GM19025 (cell line): Measurements from ENCODE around the gene NT5C3A.
"Not testable (repeated sequence)": the region's sequence is repeated elsewhere in the genome, so short reads cannot be mapped to it uniquely, and the experiment has no call there.

Source experiments
- ATAC-seq: cut with Tn5 transposase; IDR thresholded peaks from one replicate; pipeline ENCODE4 v1.9.1; 2021; ENCODE audit warnings: mild to moderate bottlenecking, low read depth, moderate library complexity; ENCODE audit not compliant: unreplicated experiment

NT5C3A gene

DNA sequence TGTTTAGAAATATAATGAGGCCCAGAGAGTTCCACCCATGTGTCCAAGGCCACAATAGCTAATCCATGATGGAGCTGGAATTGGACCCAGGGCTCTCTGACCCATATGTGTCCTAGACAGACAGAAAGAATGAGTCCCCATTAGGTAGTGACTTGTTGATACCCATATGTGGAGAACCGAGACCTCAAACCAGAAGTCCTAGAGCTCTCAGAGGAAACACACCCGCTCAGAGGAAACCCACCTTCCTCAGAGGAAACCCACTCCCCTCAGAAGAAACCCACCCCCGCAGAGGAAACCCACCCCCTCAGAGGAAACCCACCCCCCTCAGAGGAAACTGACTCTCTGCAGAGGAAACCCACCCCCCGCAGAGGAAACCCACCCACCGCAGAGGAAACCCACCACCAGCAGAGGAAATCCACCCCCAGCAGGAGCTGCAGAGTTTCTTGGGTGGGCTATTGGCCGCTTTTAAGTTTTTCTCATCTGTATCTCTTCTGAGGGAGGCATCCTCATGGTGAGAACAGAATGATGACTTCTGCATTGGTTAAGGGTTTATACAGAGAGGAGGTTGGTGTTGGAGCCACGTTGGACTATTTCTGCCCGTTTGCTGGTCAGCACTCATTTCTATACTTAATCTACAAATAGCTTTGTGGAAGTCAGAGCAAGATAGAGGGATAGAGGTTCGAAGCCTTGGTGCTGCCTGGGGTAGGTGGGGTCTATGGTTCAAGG lies 70.4 kb downstream of the NT5C3A start:
- not testable (repeated sequence) for ATAC-seq

DNA sequence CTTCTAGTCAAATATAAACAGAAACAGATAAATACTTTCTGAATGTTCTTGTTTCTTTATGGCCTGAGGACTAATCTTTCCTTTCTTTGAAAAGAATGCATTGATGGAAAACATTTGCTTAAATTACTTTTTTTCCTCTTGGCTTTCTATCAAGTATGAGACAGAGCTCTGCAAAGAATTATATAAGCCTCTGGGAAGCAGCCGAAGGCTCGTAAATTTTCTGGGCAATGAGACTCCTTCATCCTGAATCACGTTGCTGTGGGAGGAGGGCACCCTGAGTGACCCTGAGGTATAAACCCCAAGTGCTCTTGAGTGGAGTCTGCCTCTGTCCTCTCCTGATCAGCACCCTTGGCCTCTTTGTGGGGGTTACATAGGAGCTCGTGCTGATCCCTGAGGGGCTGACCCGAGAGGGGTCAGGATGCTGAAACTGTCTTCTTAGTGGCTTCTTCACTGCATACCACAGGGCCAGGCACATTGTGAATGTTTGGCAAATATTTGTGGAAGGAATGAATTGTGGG lies 71.4 kb downstream of the NT5C3A start:
- not testable (repeated sequence) for ATAC-seq

DNA sequence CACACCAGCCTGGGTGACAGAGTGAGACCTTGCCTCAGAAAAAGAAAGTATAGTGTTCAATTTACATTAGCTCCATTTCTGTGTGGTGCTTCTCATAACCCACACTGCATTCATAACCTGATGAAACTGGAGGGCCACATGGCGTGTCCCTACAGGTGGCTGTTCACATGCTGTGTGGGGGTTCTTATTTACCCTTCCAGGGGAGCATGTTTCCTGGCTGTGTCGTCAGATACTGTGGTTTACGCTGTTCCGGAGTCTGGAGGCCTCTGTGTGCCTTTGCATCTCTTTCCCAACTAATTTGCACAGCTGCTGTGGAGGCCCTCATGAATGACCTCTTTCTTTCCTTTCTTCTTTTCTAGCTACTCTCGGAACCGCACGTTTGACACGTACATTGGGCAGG lies 74.4 kb downstream of the NT5C3A start:
- peak; percentile 64 for ATAC-seq

DNA sequence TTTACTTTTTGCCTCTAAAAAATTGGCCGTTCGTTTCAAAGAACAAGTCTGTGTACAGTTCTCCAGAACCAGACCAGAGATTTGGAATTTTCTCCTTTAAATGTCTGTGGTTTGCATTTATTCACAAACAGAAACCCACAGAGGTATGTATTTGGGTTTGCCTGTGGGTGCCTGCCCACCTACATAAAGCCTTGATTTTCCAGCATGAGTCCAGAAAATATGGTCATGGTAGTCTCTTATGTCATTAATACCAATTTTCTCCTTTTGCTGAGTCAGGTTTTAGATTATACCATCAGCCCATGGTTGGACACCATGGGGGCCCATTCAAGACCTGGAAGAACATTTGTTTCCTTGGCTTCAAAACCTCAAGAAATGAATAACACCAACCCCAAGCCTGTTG lies 82.7 kb downstream of the NT5C3A start:
- ATAC-seq, result not testable (repeated sequence)

DNA sequence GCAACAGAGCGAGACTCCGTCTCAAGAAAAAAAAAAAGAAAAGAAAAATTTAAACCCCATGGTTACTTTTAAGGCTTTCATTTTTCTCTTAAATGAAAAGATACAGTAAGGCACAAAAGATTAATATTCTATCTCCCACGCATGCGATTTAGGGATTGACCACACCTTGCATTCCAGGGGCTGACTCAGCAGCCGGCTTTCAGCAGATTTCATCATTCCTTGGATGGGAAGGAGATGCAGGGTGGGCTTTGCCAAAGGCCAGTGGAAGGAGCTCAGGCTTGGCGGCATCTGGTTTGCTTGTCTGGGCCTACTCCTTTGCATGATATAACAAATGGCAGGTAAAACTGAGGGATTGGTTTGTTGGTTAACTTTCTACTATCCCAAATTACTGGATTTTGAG lies 83.3 kb downstream of the NT5C3A start:
- not testable (repeated sequence) for ATAC-seq

DNA sequence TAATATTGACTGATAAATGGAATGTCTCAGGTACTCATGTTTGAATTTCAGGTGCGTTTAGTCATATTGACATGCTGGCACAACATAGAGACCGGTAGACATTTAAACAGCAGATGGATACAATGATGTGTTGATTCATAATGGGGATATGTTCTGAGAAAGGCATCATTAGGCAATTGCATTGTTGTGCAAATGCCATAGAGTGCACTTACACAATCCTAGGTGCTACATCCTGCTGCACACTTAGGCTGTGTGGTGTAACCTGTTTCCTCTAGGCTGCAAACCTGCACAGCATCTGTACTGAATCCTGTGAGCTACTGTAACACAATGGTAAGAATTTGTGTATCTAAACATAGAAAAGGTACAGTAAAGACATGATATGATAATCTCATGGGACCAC lies 85.4 kb downstream of the NT5C3A start:
- ATAC-seq, result not testable (repeated sequence)

DNA sequence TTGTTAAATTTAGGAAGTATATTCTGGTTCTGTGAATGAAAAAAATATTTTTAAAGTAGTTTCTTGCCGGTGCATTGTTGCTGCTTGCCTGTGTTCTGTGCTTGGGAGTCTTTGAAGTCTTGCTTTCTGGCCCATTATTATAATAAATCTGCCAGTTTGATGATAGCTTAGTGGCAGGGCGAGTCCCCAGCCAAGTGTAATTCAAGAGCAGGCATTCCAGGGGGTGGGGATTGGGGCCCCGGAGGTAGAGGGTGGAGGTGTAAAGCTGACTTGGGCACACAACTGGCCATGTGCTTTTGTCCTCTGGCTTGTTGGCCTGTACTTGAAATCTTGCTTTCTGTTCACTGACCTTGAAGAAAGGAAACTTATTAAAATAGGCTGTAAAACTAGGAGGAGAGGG lies 90.6 kb downstream of the NT5C3A start:
- not testable (repeated sequence) for ATAC-seq

DNA sequence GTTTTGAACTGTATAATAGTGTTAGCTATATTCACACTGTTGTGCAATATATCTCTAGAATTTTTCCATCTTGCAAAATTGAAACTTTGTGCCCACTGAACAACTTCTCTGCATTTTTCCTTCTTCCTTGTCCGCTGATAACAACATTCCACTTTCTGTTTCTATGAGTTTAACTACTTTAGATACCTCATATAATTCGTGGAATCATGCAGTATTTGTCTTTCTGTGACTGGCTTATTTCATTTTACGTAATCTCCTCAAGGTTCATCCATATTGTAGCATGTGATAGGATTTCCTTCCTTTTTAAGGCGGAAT lies 95.4 kb downstream of the NT5C3A start:
- ATAC-seq, result not testable (repeated sequence)

DNA sequence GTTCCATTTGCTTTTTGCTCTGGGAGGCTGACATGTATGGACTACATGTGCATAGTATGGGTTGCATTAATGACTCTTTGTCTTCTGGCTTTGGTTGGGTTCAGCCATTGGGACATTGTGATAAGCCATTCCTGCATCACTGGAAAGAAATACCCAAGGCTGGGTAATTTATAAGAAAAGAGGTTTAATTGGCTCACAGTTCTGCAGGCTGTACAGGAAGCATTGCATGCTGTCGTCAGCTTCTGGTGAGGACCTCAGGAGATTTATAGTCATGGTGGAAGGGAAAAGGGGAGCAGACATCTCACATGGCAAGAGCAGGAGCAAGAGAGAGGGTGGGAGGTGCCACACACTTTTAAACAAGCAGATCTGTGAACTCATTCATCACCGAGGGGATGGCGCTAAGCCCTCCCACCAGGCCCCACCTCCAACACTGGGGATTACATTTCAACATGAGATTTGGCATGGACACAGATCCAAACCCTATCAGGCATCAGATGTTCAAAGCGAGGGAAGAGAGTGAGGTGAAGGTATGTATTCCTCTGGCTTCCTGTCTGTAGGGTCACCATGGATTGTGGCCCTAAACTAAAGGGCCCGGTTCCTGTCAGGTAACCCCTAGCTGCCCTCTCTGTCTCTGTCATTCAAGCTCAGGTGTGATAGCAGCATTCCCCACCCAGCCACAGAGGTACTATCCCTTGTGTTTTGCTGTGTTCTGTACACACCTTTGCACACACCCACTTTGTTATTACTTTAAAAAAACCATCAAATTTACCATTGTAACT lies 95.9 kb downstream of the NT5C3A start:
- ATAC-seq, result not testable (repeated sequence)

DNA sequence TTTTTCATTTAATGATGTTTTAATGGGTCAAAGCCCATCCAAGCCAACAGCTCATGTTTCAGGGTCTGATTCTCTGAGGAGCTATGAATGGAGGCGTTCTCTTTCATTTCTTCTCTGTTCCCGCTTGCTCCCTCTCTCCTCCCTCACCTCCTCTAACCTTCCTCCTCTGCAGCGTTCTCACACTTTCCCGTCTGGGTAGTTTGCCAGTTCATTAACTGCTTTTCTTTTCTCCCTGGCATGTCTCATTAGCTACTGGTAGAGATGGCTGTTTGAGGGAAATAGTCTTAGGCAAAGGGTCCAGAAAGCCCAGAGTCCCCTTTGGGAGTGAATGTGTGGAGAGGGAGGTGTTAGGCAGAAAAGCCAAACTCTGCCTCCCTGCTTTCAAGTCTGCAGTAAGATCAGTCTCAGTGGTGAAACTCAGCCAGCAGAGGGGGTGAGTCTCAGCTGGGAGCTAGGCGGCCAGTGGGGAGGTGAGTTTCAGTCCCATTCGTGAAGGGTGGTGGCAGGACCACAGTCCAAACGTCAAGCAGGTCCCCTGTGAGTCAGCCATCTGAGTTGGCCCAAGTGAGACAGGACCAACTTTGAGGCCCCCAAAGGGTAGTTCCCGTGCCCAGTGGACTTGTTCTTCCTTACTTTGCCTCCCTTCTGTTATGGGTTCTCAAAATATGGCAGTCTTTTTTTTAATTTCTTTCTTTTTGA lies 98.0 kb downstream of the NT5C3A start:
- peak; percentile 95 for ATAC-seq
